Mesenchymal stem cell (in vitro differentiated cells and primary cell): Measurements from ENCODE around the gene GBF1.

Experiments
- DNase-seq: peaks from one replicate; pipeline ENCODE4 v3.0.0-alpha.2; 2013
- H2AFZ ChIP-seq: one replicate; pipeline ENCODE4 v1.6.1; 2013; ENCODE audit warnings: low read depth, mild to moderate bottlenecking, control low read depth, inconsistent platforms, low read length, moderate library complexity
- H2AK5ac ChIP-seq: 2 replicates; pipeline ENCODE4 v1.6.1; 2013; ENCODE audit warnings: low read length, moderate library complexity, mild to moderate bottlenecking, inconsistent platforms; ENCODE audit not compliant: severe bottlenecking
- H2BK120ac ChIP-seq: one replicate; pipeline ENCODE4 v1.6.1; 2013; ENCODE audit warnings: low read depth, mild to moderate bottlenecking, inconsistent platforms, low read length, moderate library complexity
- H2BK12ac ChIP-seq, 2 experiments: one replicate each; pipeline ENCODE4 v1.6.1; 2013; ENCODE audit warnings: inconsistent platforms in 2 of 2, low read length in 2 of 2, mild to moderate bottlenecking in 2 of 2, moderate library complexity in 2 of 2, control low read depth in 1 of 2
- H2BK15ac ChIP-seq: one replicate; pipeline ENCODE4 v1.6.1; 2013; ENCODE audit warnings: mild to moderate bottlenecking, low read depth, inconsistent platforms; ENCODE audit not compliant: poor library complexity, severe bottlenecking
- H2BK5ac ChIP-seq: 2 replicates; pipeline ENCODE4 v1.6.1; 2013; ENCODE audit warnings: low read depth, mild to moderate bottlenecking, low read length, control low read depth, inconsistent platforms; ENCODE audit not compliant: poor library complexity, severe bottlenecking
- H3K14ac ChIP-seq, 2 experiments: one replicate each; pipeline ENCODE4 v1.6.1; 2013; ENCODE audit warnings: inconsistent platforms in 2 of 2, low read length in 2 of 2, control low read depth in 1 of 2, mild to moderate bottlenecking in 1 of 2, moderate library complexity in 1 of 2
- H3K18ac ChIP-seq, 2 experiments: one replicate each; pipeline ENCODE4 v1.6.1; 2013; ENCODE audit warnings: inconsistent platforms in 2 of 2, low read length in 2 of 2, control low read depth in 1 of 2, low read depth in 1 of 2, mild to moderate bottlenecking in 1 of 2
- H3K23ac ChIP-seq, 2 experiments: one replicate each; pipeline ENCODE4 v1.6.1; 2013; ENCODE audit warnings: inconsistent platforms in 2 of 2, low read length in 2 of 2, mild to moderate bottlenecking in 2 of 2, moderate library complexity in 2 of 2, control low read depth in 1 of 2
- H3K27ac ChIP-seq: 2 replicates; pipeline ENCODE4 v1.5.1; 2013; ENCODE audit warnings: mild to moderate bottlenecking, moderate library complexity, low read length, control low read depth, inconsistent platforms; ENCODE audit not compliant: poor library complexity, severe bottlenecking
- H3K27me3 ChIP-seq, 2 experiments: 2 replicates each; pipeline versions ENCODE4 v1.6.1 to v1.7.0; 2013; ENCODE audit warnings: low read length in 2 of 2, mild to moderate bottlenecking in 2 of 2, moderate library complexity in 2 of 2, control low read depth in 1 of 2, inconsistent platforms in 1 of 2; ENCODE audit not compliant: control insufficient read depth in 1 of 2, insufficient read depth in 1 of 2
- H3K36me3 ChIP-seq, 2 experiments: 2 replicates each; pipeline versions ENCODE4 v1.6.1 to v1.7.0; 2013; ENCODE audit warnings: low read length in 2 of 2, control low read depth in 1 of 2, inconsistent platforms in 1 of 2, low read depth in 1 of 2, mild to moderate bottlenecking in 1 of 2; ENCODE audit not compliant: insufficient read depth in 2 of 2, control insufficient read depth in 1 of 2
- H3K4ac ChIP-seq, 2 experiments: one replicate each; pipeline ENCODE4 v1.6.1; 2013; ENCODE audit warnings: inconsistent platforms in 2 of 2, low read length in 2 of 2, mild to moderate bottlenecking in 2 of 2, moderate library complexity in 2 of 2, control low read depth in 1 of 2, low read depth in 1 of 2
- H3K4me1 ChIP-seq: 2 replicates; pipeline ENCODE4 v1.6.1; 2013; ENCODE audit warnings: low read depth, low read length, control low read depth; ENCODE audit not compliant: control insufficient read depth, insufficient read depth
- H3K4me2 ChIP-seq: 2 replicates; pipeline ENCODE4 v1.6.1; 2013; ENCODE audit warnings: low read length, mild to moderate bottlenecking, inconsistent platforms; ENCODE audit not compliant: poor library complexity, severe bottlenecking
- H3K4me3 ChIP-seq, 2 experiments: 2 replicates each; pipeline versions ENCODE4 v1.5.1 to v1.7.0; 2013; ENCODE audit warnings: low read length in 2 of 2, mild to moderate bottlenecking in 2 of 2, control low read depth in 1 of 2, low read depth in 1 of 2; ENCODE audit not compliant: insufficient read depth in 1 of 2
- H3K79me1 ChIP-seq: replicated peaks from 2 replicates; pipeline ENCODE4 v1.6.1; 2013; ENCODE audit warnings: mild to moderate bottlenecking, control low read depth, low read length, inconsistent platforms; ENCODE audit not compliant: poor library complexity, severe bottlenecking
- H3K9ac ChIP-seq: 2 replicates; pipeline ENCODE4 v1.7.0; 2013; ENCODE audit warnings: mild to moderate bottlenecking, low read length, moderate library complexity
- H3K9me3 ChIP-seq: 2 replicates; pipeline ENCODE4 v1.7.0; 2013; ENCODE audit warnings: mild to moderate bottlenecking, low read length; ENCODE audit not compliant: control insufficient read depth
- H4K8ac ChIP-seq: one replicate; pipeline ENCODE4 v1.6.1; 2013; ENCODE audit warnings: inconsistent platforms, mild to moderate bottlenecking, low read length, moderate library complexity
- H4K91ac ChIP-seq: one replicate; pipeline ENCODE4 v1.6.1; 2013; ENCODE audit warnings: mild to moderate bottlenecking, low read length, inconsistent platforms
- WGBS: methylation state at CpG from one replicate; pipeline ENCODE4 v1.1.7; 2013; ENCODE audit warnings: mixed read lengths; 5-methylcytosine and 5-hydroxymethylcytosine counted together

Gene GBF1

DNA sequence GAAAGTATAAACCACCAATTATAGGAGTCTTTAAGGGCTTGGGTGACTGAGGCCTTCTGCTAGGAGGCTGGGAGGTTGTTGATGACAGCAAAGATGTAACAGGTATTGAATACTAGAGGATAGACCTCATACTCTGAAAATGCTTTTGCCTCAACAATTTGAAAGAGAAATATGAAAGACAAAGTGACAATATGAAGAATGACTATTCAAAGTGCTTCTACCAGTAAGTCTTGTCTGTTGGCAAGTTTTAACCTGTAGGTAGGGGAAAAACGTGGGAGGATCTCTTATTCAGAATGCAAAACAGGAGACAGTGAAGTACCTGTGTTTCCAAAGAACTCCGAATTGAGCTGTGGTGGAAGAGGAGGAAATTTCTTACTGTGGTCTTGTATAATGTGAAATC lies 38.2 kb downstream of the GBF1 start:
- Histone ChIP-seq H4K8ac (no peak overlapping the region), H3K18ac (no peak overlapping the region), H3K79me1 (peaks cover 17% of the 10 kb centered on the region), H2BK15ac (no peak overlapping the region), H3K27me3 (no peaks in the 10 kb centered on the region), H3K4me2 (no peak overlapping the region), H2BK120ac (no peak overlapping the region), H3K23ac (no peak overlapping the region), H2BK12ac (no peak overlapping the region), H3K14ac (no peak overlapping the region), H3K4me3 (no peak overlapping the region), H2AK5ac (no peak overlapping the region), H4K91ac (no peak overlapping the region), H3K36me3 (peaks cover 0 to 28% of the 10 kb centered on the region in 2 experiments), H2AFZ (no peak overlapping the region), H3K9ac (no peak overlapping the region), H3K4me1 (peaks cover 7% of the 10 kb centered on the region), H3K27ac (no peak overlapping the region), H2BK5ac (no peak overlapping the region), H3K4ac (no peak overlapping the region), H3K9me3 (no peaks in the 10 kb centered on the region)
- no peak for DNase-seq
- 94% methylated on average over 2 of the region's 2 CpGs for WGBS

DNA sequence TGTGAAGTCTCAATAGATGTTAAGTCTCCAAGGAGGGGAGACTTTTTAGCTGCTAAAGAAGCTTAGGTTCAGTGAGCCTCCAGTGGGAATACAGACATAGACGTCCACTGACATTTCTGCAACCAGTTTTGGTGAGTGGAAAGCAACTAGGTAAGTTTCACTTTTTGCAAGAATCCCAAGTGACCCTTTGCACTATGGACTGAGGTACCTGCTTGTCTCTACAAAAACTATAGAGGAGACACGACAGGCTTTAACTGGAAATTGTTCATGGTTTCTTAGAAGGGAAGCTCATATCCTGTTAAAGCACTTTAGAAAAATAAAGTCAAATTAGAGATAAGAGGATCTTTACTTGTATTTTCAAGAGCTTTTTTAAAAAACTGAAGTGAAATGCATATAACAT lies 38.6 kb downstream of the GBF1 start:
- Histone ChIP-seq H2BK12ac (no peak overlapping the region), H2AK5ac (no peak overlapping the region), H3K4me1 (peaks cover 7% of the 10 kb centered on the region), H4K8ac (no peak overlapping the region), H3K4me2 (no peak overlapping the region), H3K9me3 (no peaks in the 10 kb centered on the region), H3K4ac (no peak overlapping the region), H2BK120ac (no peak overlapping the region), H2BK5ac (no peak overlapping the region), H2BK15ac (no peak overlapping the region), H3K18ac (no peak overlapping the region), H3K23ac (no peak overlapping the region), H3K79me1 (peaks cover 17% of the 10 kb centered on the region), H3K27ac (no peak overlapping the region), H3K4me3 (no peak overlapping the region), H2AFZ (no peak overlapping the region), H3K14ac (no peak overlapping the region), H3K27me3 (no peaks in the 10 kb centered on the region), H3K36me3 (peaks cover 2 to 24% of the 10 kb centered on the region in 2 experiments), H3K9ac (no peak overlapping the region), H4K91ac (no peak overlapping the region)
- 72% methylated on average over 1 of the region's 2 CpGs for WGBS
- DNase-seq, result no peak

DNA sequence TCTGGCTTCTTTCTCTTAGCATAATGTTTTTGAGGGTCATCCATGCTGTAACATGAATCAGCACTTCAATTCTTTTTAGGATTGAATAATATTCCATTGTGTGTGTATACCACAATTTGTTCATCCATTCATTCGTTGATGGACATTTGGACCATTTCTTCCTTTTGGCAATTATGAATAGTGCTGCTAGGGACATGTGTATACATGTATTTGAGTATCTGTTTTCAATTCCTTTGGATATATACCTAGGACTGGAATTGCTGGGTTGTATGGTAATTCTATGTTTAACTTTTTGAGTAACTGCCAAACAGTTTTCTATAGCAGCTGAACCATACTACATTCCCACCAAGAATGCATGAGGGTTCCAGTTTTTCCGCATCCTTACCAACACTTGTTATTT lies 39.2 kb downstream of the GBF1 start:
- H2BK15ac ChIP-seq, result no peak overlapping the region
- H3K4me1 ChIP-seq, result peaks cover 7% of the 10 kb centered on the region
- H3K27ac ChIP-seq, result no peak overlapping the region
- no peak overlapping the region for H3K14ac ChIP-seq
- no peak overlapping the region for H3K4me3 ChIP-seq
- WGBS, result 100% methylated on average over 1 of the region's 2 CpGs
- DNase-seq, result no peak
- no peak overlapping the region for H2BK5ac ChIP-seq
- no peak overlapping the region for H4K8ac ChIP-seq
- H3K36me3 ChIP-seq, result peaks cover 2 to 24% of the 10 kb centered on the region in 2 experiments
- no peak overlapping the region for H2AFZ ChIP-seq
- H3K18ac ChIP-seq, result no peak overlapping the region
- no peak overlapping the region for H2BK12ac ChIP-seq
- no peak overlapping the region for H3K23ac ChIP-seq
- no peaks in the 10 kb centered on the region for H3K9me3 ChIP-seq
- no peak overlapping the region for H3K9ac ChIP-seq
- H2AK5ac ChIP-seq, result no peak overlapping the region
- H3K79me1 ChIP-seq, result peaks cover 19% of the 10 kb centered on the region
- H3K4ac ChIP-seq, result no peak overlapping the region
- no peak overlapping the region for H3K4me2 ChIP-seq
- no peak overlapping the region for H4K91ac ChIP-seq
- H3K27me3 ChIP-seq, result no peaks in the 10 kb centered on the region
- H2BK120ac ChIP-seq, result no peak overlapping the region

DNA sequence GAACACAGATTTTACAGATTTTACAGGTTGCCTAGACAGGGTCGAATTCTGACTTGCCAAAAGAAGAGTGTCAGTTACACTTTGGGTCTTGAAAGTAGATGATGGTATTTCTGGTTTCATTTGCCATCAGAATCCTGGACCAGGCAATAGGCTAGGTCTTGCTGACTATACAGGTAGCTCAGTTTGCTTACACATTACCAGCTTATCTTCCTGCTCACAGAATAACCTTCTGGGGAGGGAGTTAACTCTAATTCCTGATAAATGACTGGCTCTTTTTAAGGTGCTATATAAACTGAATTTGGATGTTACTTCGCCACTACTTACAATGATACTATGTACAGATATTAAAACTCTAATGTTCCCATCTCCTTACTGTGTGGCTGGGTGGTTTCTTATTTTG lies 39.8 kb downstream of the GBF1 start:
- H3K27ac ChIP-seq, result no peak overlapping the region
- no peak overlapping the region for H3K9ac ChIP-seq
- H2AK5ac ChIP-seq, result no peak overlapping the region
- H2BK15ac ChIP-seq, result no peak overlapping the region
- no peak overlapping the region for H3K4me3 ChIP-seq
- H3K4me2 ChIP-seq, result no peak overlapping the region
- no peak overlapping the region for H2BK120ac ChIP-seq
- peaks cover 2 to 24% of the 10 kb centered on the region in 2 experiments for H3K36me3 ChIP-seq
- no peak overlapping the region for H2AFZ ChIP-seq
- no peak overlapping the region for H4K8ac ChIP-seq
- no peak overlapping the region for H4K91ac ChIP-seq
- no peak for DNase-seq
- no peak overlapping the region for H3K4ac ChIP-seq
- no peaks in the 10 kb centered on the region for H3K9me3 ChIP-seq
- peaks cover 5% of the 10 kb centered on the region for H3K4me1 ChIP-seq
- no peak overlapping the region for H3K23ac ChIP-seq
- no peak overlapping the region for H3K18ac ChIP-seq
- no peak overlapping the region for H2BK12ac ChIP-seq
- H3K27me3 ChIP-seq, result no peaks in the 10 kb centered on the region
- H3K14ac ChIP-seq, result no peak overlapping the region
- H2BK5ac ChIP-seq, result no peak overlapping the region
- WGBS, result 100% methylated on average over 1 of the region's 2 CpGs
- peaks cover 22% of the 10 kb centered on the region for H3K79me1 ChIP-seq
